CD14-positive monocyte (primary cell): ENCODE measurements around the gene ZNF300. TPM values are rescaled to one million over a fixed set of nuclear protein-coding genes. Genes with fewer than 3 reads are reported as not detected.

Source experiments
- DNase-seq, 3 donors: peaks; one replicate each; pipeline ENCODE4 v3.0.0-alpha.2; 2011 to 2022
- H2AFZ ChIP-seq: 2 replicates; pipeline ENCODE4 v1.6.0; 2012; ENCODE audit warnings: mild to moderate bottlenecking, low read depth, low read length, inconsistent platforms; ENCODE audit not compliant: insufficient read depth, poor library complexity, severe bottlenecking
- H3K27ac ChIP-seq, 2 donors: 1 replicate in 1 of 2; 2 replicates in 1 of 2; pipeline ENCODE4 v1.5.1; 2012 to 2013; ENCODE audit warnings: low read length in 2 of 2, control low read depth in 1 of 2, inconsistent platforms in 1 of 2, low read depth in 1 of 2, mild to moderate bottlenecking in 1 of 2
- H3K27me3 ChIP-seq, 2 donors: one replicate each; pipeline versions ENCODE4 v1.6.0 to v1.6.1; 2011 to 2013; ENCODE audit warnings: low read length in 2 of 2; ENCODE audit not compliant: control insufficient read depth in 2 of 2, insufficient read depth in 2 of 2
- H3K36me3 ChIP-seq, 2 donors: replicated peaks in 1 of 2; 1 replicate in 1 of 2; 2 replicates in 1 of 2; pipeline versions ENCODE4 v1.5.1 to v1.6.1; 2012 to 2013; ENCODE audit warnings: low read length in 2 of 2, control low read depth in 1 of 2, inconsistent platforms in 1 of 2, mild to moderate bottlenecking in 1 of 2; ENCODE audit not compliant: insufficient read depth in 2 of 2, control insufficient read depth in 1 of 2
- H3K4me1 ChIP-seq, 2 donors: 1 replicate in 1 of 2; 2 replicates in 1 of 2; pipeline versions ENCODE4 v1.5.1 to v1.6.1; 2012 to 2013; ENCODE audit warnings: low read length in 2 of 2, control low read depth in 1 of 2, inconsistent platforms in 1 of 2, mild to moderate bottlenecking in 1 of 2, moderate library complexity in 1 of 2; ENCODE audit not compliant: insufficient read depth in 2 of 2, control insufficient read depth in 1 of 2
- H3K4me2 ChIP-seq: replicated peaks from 2 replicates; pipeline ENCODE3; 2012; ENCODE audit warnings: low read length, moderate library complexity, mild to moderate bottlenecking; ENCODE audit not compliant: poor library complexity, severe bottlenecking; ENCODE audit errors: extremely low read depth
- H3K4me3 ChIP-seq, 3 experiments: fragments of 200-600 bp in 1 of 3; sonication (generic) in 1 of 3; replicated peaks in 1 of 3; 1 replicate in 2 of 3; 2 replicates in 1 of 3; pipeline ENCODE4 v1.5.1; 2011 to 2013; ENCODE audit warnings: low read length in 3 of 3, mild to moderate bottlenecking in 3 of 3, control low read depth in 2 of 3, low read depth in 2 of 3, inconsistent platforms in 1 of 3, moderate library complexity in 1 of 3
- H3K79me2 ChIP-seq: 2 replicates; pipeline ENCODE4 v1.6.0; 2012; ENCODE audit warnings: mild to moderate bottlenecking, control low read depth, inconsistent platforms, low read length, moderate library complexity; ENCODE audit not compliant: insufficient read depth
- H3K9ac ChIP-seq: 2 replicates; pipeline ENCODE4 v1.6.0; 2017; ENCODE audit warnings: low read length, mild to moderate bottlenecking; ENCODE audit not compliant: insufficient read depth, poor library complexity, severe bottlenecking
- H3K9me3 ChIP-seq, 2 donors: replicated peaks in 1 of 2; 1 replicate in 1 of 2; 2 replicates in 1 of 2; pipeline versions ENCODE4 v1.5.1 to v1.6.1; 2012 to 2013; ENCODE audit warnings: low read length in 2 of 2, control low read depth in 1 of 2; ENCODE audit not compliant: control insufficient read depth in 1 of 2, insufficient read depth in 1 of 2
- H4K20me1 ChIP-seq: 2 replicates; pipeline ENCODE4 v1.6.0; 2012; ENCODE audit warnings: mild to moderate bottlenecking, low read length, control low read depth, moderate library complexity; ENCODE audit not compliant: insufficient read depth
- H3K27ac Mint-ChIP-seq, 7 donors: one replicate each; pipeline ENCODE4 v1.8.0; 2020; ENCODE audit warnings: mild to moderate bottlenecking in 7 of 7, mixed read lengths in 7 of 7, moderate library complexity in 6 of 7, inconsistent platforms in 2 of 7
- H3K27me3 Mint-ChIP-seq, 3 donors: one replicate each; pipeline ENCODE4 v1.8.0; 2021 to 2022; ENCODE audit warnings: low read depth in 3 of 3, mild to moderate bottlenecking in 3 of 3, mixed read lengths in 3 of 3, moderate library complexity in 3 of 3, inconsistent platforms in 1 of 3
- H3K36me3 Mint-ChIP-seq, 2 donors: one replicate each; pipeline ENCODE4 v1.8.0; 2020; ENCODE audit warnings: mixed read lengths in 2 of 2, inconsistent platforms in 1 of 2, mild to moderate bottlenecking in 1 of 2
- H3K4me1 Mint-ChIP-seq: one replicate; pipeline ENCODE4 v1.8.0; 2020; ENCODE audit warnings: mild to moderate bottlenecking, mixed read lengths
- H3K4me3 Mint-ChIP-seq, 2 donors: one replicate each; pipeline ENCODE4 v1.8.0; 2020; ENCODE audit warnings: mild to moderate bottlenecking in 2 of 2, mixed read lengths in 2 of 2, moderate library complexity in 1 of 2
- H3K9me3 Mint-ChIP-seq, 7 donors: one replicate each; pipeline ENCODE4 v1.8.0; 2020 to 2022; ENCODE audit warnings: mixed read lengths in 7 of 7, mild to moderate bottlenecking in 6 of 7, moderate library complexity in 6 of 7, inconsistent platforms in 2 of 7
- CTCF ChIP-seq: fragments of 200-600 bp; IDR thresholded peaks from one replicate; pipeline ENCODE4 v1.8.0; 2022; ENCODE audit warnings: antibody characterized with exemption, mild to moderate bottlenecking
- WGBS: methylation state at CpG from one replicate; pipeline ENCODE4 v1.1.5; 2013; ENCODE audit warnings: missing lambda C conversion rate; ENCODE audit not compliant: insufficient coverage; 5-methylcytosine and 5-hydroxymethylcytosine counted together
- intact Hi-C, 2 donors: fragments of 100-400 bp; cut with micrococcal nuclease; formaldehyde crosslinking; loops; one replicate each; pipeline versions ENCODE4 v1.15.0 to v1.15.1; 2023
- polyA plus RNA-seq, 3 donors: library from polyadenylated mRNA; depleted of rRNA in 1 of 3; unstranded in 2 of 3; stranded (reverse) in 1 of 3; fragments of 300-500 nt in 2 of 3; fragments of >200 nt in 1 of 3; fragmentation: Illumina TruSeq in 2 of 3; gene quantifications; 1 replicate in 2 of 3; 2 replicates in 1 of 3; pipeline ENCODE4 v1.2.3, GENCODE V29; 2012 to 2021

ZNF300 gene
- polyA plus RNA-seq, 3 donors, result 0.26 to 1.1 (median 0.52) TPM

GRCh38 chr5:150918613-150919012 is 13.8 kb upstream of the ZNF300 start:
- H3K4me3 ChIP-seq, result no peak overlapping the region
- no peak for DNase-seq
- Mint-ChIP-seq H3K4me1 (no peaks in the 10 kb centered on the region), H3K27ac (no peak overlapping the region), H3K27me3 (peaks cover 0 to 3% (median 2%) of the 10 kb centered on the region in 3 donors), H3K4me3 (no peak overlapping the region), H3K9me3 (peaks cover 20 to 74% (median 59%) of the 10 kb centered on the region in 7 donors), H3K36me3 (no peaks in the 10 kb centered on the region)
- H3K9ac ChIP-seq, result no peak overlapping the region
- peaks cover 38 to 71% of the 10 kb centered on the region in 2 donors for H3K9me3 ChIP-seq
- H3K4me1 ChIP-seq, result no peaks in the 10 kb centered on the region
- WGBS, result no CpG with 5 or more reads among the region's 2 CpGs
- no peak for TF ChIP-seq CTCF
- H4K20me1 ChIP-seq, result no peaks in the 10 kb centered on the region
- no peaks in the 10 kb centered on the region for H3K36me3 ChIP-seq
- H3K27ac ChIP-seq, result no peak overlapping the region
- H3K79me2 ChIP-seq, result no peaks in the 10 kb centered on the region
- no peak overlapping the region for H2AFZ ChIP-seq
- intact Hi-C loops, result no loop called here
- no peak overlapping the region for H3K4me2 ChIP-seq
- no peaks in the 10 kb centered on the region for H3K27me3 ChIP-seq

GRCh38 chr5:150912312-150912814 is 7.6 kb upstream of the ZNF300 start:
- H3K4me1 ChIP-seq, result no peaks in the 10 kb centered on the region
- intact Hi-C loops, result no loop called here
- no peak overlapping the region for H3K4me2 ChIP-seq
- H2AFZ ChIP-seq, result no peak overlapping the region
- peaks cover 46 to 81% of the 10 kb centered on the region in 2 donors for H3K9me3 ChIP-seq
- Mint-ChIP-seq H3K9me3 (peaks cover 30 to 78% (median 63%) of the 10 kb centered on the region in 7 donors), H3K36me3 (no peaks in the 10 kb centered on the region), H3K4me1 (no peaks in the 10 kb centered on the region), H3K27me3 (no peaks in the 10 kb centered on the region), H3K4me3 (no peak overlapping the region), H3K27ac (no peak overlapping the region)
- TF ChIP-seq CTCF, result no peak
- no peaks in the 10 kb centered on the region for H3K36me3 ChIP-seq
- no peaks in the 10 kb centered on the region for H4K20me1 ChIP-seq
- no peaks in the 10 kb centered on the region for H3K27me3 ChIP-seq
- WGBS, result no CpG with 5 or more reads among the region's 2 CpGs
- no peaks in the 10 kb centered on the region for H3K79me2 ChIP-seq
- H3K9ac ChIP-seq, result no peak overlapping the region
- no peak for DNase-seq
- no peak overlapping the region for H3K27ac ChIP-seq
- H3K4me3 ChIP-seq, result no peak overlapping the region
